ENCODE data around the gene FIGNL2. TPM values are rescaled to one million over a fixed set of nuclear protein-coding genes. Genes with fewer than 3 reads are reported as not detected.
"Not testable (repeated sequence)": the region's sequence is repeated elsewhere in the genome, so short reads cannot be mapped to it uniquely, and the experiment has no call there.

The FIGNL2 gene
- total RNA-seq, 1 experiment from 2014 or later, result 0.10 TPM

DNA sequence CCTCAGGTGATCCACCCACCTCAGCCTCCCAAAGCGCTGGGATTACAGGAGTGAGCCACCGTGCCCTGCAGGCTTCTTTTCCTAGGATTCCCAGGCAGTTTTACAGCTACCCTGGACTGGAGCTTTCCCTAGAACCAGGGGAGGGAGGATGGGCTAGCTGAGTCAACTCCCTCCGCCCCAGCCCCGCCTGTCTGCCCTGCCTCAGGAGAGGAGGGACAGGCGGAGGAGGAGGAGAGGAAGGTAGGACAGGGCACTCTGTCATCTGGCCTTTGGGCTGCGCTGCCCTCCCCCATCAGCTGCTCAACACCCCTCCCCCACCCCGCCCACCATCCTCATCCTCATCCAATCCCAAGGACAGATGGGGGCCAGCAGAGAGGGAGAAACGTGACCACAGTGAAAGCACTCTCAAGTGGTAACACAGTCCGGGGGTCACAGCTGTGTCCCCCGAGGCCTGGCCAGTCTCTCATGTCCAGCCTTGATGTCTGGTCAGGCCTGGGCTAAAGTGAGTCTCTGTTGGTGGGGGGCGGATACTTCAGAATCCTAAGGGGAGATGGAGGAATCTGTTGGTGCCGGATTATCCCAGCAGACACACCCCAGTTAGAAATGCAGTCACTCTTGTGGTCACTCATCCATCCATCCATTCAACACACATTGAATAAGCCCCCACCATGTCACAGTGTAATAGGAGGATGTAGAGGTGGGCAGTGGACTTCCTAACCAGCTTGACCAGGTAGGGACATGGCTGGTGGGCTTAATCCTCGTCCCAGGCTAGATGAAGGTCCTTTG is 12.3 kb downstream of the FIGNL2 start:
- peak; percentile 48 for DNase-seq (ENCODE audit: low read depth)

DNA sequence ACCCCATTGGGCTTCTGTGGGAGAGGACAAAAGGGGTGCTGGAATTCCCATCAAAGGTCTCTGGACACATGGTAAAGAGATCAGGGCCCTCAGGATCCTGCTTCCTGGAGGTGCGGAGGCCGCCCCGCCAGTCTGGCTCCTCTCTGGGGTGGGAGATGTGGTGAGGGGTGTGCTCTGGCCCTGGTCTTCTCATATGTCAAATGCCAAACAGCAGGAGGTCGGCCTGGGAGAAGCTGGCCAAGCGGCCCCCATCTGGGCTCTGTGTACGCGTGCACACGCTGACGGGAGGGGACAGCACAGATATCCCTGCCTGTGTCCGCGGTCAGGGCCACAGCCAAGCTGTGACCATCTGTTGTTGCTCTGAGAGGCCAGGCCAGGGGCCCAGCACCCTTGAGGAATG is 14.1 kb downstream of the FIGNL2 start:
- no peak for DNase-seq (ENCODE audit: low read depth)

DNA sequence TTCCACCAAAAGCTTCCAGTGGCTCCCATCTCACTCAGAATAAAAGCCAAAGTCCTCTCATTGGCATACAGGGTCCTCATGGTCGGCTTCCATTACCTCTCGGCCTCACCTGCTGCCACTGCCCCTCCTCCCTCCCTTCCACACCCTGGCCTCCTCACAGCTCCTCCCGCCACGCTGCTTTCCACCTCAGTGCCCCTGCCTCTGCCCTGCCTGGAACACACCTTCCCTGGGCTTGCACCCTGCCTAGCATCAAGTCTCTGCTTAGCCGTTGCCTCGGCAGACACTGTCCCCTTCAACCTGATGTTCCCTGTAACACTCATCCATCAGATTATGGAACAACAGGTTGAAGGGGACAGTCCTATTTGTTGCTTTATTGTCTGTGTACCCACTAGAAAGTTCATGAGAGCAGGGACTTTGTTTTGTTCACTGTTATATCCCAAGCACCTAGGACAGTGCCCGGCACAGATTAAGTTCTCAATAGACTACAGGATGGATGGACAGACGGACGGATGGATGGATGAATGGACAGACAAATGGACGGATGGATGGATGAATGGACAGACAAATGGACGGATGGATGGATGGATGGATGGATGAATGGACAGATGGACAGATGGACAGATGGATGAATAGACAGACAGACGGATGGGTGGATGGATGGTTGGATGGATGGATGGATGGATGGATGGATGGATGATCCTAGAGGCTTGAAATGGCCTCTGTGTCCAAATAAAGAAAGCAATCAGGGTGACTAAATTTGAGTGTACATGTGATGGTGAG is 14.9 kb downstream of the FIGNL2 start:
- DNase-seq (ENCODE audit: low read depth), result no peak

DNA sequence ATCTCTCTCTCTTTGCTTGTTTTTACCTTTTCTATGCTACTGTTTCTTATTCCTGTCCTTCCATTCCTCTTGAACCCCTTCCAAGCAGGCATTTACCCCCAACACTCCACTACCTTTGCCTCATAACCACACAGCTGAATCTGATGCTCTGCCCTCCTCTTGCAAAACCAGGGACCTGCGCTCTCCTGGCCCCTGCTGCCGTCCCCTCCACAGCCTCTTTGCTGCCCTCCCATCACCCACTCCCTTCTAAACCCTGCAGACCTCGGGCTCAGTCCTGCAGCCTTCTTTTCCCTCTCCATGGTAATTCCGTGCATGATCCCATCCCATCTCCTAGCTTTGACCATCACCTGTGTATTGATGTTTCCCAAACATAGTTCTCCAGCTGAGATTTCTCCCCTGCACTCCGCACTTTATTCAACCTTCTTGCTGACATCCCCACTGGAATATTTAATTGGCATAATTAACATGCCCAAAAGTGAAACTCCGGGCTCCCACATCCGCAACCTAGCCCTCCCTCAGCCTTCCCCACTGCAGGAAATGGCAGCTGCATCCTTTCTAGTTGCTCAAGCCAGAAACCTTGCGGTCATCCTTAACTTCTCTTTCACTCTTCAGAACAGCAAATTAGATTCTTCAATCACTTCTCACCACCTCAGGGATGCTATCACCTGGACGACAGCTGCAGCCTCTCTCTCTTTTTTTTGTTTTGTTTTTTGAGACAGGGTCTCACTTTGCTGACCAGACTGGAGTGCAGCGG is 16.0 kb downstream of the FIGNL2 start:
- peak; percentile 34 for DNase-seq (ENCODE audit: low read depth)

DNA sequence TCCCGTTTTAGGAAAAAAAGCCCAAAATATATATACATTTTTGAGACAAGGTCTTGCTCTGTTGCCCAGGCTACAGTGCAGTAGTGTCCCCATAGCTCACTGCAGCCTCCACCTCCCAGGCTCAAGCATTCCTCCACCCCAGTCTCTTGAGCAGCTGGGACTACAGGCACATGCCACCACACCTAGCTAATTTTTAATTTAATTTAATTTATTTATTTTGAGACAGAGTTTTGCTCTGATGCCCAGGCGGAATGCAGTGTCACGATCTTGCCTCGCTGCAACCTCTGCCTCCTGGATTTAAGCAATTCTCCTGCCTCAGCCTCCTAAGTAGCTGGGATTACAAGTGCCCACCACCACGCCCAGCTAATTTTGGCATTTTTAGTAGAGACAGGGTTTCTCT is 16.7 kb downstream of the FIGNL2 start:
- DNase-seq (ENCODE audit: low read depth), result not testable (repeated sequence)

DNA sequence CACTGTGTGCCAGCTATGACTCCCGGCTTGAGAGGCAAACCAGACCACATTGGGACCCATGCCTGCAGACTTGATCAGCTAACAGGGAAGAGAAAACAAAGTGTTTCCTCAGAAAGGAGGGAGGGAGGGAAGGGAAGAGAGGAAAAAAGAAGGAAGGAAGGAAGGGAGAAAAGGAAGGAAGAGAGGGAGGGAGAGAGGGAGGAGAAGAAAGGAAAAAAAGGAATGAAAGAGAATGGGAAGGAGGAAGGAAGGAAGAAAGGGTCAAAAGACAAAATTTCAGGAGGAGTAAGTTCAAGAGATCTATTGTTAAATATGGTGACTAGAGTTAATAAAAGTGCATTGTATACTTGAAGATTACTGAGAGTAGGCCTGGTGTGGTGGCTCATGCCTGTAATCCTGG is 18.9 kb downstream of the FIGNL2 start:
- DNase-seq (ENCODE audit: low read depth), result no peak

GRCh38 chr12:51829011-51829481 is 19.5 kb downstream of the FIGNL2 start:
- DNase-seq (ENCODE audit: low read depth), result no peak

DNA sequence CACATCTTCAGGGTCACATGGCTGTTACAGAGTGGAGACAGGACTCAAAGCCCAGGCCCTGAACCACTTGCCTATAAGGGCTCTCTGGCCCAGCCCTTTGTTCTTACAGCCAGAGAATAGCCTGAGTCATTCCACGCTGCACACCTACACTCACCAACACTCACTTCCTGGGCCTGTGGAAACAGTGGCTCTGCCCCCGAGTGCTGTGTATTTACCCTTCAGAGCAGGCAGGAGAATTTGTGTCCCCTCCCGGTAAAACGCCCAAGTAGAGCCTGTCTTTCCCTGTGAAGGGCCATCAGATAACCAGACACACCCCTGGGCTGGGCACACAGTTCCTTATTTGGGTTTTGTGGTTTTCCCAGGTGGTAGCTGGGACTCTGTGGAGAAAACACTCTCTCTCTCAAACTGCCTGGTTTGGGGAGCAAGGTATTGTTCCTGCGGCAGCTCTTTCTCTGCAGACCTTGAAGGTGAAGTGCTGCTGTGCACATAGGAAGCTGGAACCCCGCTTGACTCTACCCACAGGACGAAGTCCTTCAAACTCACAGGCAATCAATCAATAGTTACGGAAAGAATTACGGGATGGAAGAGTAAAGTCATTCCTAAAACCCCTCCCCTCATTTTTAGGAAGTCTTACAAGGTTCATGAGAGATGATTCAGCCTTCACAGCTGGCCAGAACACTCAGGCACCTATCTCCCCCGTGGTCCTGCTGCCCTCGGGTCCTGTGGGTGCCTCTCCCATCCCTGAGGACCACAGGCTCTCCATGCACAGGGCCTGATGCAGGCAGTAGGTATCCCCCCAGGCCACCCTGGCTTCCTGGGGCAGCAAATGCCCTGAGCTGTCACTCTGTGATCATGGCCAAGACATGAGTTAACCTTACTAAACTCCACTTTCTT is 20.3 kb downstream of the FIGNL2 start:
- DNase-seq (ENCODE audit: low read depth), result peak; percentile 68

- no peak for DNase-seq (ENCODE audit: low read depth)
Measured at GRCh38 chr12:51826881-51827280, 21.6 kb downstream of the FIGNL2 start.

DNA sequence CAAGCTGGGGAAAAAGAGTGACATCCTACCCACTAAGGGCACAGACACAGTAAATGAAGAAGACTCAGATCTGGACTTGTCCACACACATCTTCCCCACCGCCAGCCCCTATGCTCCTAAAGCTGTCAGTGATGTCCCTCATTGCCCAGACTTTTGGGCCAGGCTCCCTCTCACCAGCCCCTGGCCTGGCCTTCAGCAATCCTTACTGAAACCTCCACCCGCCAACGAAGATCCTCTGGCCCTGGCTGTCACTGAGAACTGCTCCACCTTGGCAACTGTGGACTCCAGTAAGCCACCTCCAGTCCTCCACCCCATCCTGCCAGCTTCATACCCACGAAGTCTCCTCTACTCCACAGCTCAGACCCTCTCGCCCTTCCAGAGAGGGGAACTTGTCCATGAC is 23.3 kb downstream of the FIGNL2 start:
- DNase-seq (ENCODE audit: low read depth), result no peak

DNA sequence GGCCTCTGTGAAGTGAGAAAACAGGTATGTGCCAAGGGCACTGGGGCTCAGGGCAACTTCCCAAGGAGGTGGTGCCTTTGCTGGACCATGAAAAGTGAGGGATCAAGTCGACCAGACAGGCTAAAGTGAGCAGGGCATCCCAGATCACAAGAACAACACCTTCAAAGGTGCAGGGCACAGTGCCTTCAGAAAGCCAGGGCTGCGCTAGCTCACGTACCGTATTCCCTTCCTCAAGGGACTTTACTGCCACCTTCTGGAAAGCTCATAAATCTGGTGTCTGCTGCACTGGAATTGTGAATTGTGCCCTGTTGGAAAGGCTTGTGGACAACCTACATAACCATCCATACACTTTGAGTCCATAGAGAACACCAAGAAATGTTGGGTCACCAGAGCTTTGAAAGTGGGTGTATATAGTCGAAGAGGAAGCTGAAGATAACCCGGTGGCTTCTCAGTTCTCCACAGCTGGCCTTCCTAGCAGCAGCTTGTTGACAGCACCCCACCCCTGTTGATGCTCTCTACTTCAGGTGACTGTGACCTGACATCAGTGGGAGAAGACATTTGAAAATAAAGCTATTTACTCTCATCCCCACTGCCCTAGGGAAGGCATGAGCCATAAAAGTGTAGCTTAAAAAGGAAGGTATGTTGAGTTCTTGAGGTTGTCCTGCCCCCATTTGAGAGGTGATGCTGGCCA is 24.5 kb downstream of the FIGNL2 start:
- DNase-seq (ENCODE audit: low read depth), result peak; percentile 77

- DNase-seq (ENCODE audit: low read depth), result no peak
Measured at GRCh38 chr12:51822956-51823355, 25.6 kb downstream of the FIGNL2 start.

DNA sequence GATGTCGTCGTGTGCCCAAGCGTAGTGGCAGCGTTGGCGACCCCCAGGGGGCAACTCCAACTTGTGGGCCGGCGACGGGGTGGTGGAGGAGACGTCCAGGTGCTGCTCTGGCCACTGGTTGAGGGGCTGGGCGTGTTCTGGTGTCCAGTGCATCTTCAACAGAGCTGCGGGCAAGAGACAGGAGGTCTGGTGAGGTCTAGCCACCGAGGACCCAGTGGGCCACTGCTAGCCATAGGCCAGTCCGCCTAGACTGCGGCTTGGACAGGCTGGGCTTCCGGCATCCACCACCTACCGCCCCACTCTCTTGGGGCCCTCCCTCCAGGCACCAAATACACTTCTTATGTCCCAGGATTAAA is 26.3 kb downstream of the FIGNL2 start:
- DNase-seq (ENCODE audit: low read depth), result no peak

GRCh38 chr12:51821440-51822260 is 26.9 kb downstream of the FIGNL2 start:
- no peak for DNase-seq (ENCODE audit: low read depth)

GRCh38 chr12:51820526-51821439 is 27.7 kb downstream of the FIGNL2 start:
- DNase-seq (ENCODE audit: low read depth), result peak; percentile 69

GRCh38 chr12:51819736-51820525 is 28.6 kb downstream of the FIGNL2 start:
- DNase-seq (ENCODE audit: low read depth), result peak; percentile 59

- DNase-seq (ENCODE audit: low read depth), result peak; percentile 87
Measured at GRCh38 chr12:51818566-51819300, 29.8 kb downstream of the FIGNL2 start.
